HG02763 (cell line): Measurements from ENCODE around the gene NBAS.

ENCODE experiments used
- ATAC-seq: cut with Tn5 transposase; IDR thresholded peaks from one replicate; pipeline ENCODE4 v1.9.1; 2021; ENCODE audit warnings: mild to moderate bottlenecking, moderate library complexity; ENCODE audit not compliant: unreplicated experiment

Gene NBAS

DNA sequence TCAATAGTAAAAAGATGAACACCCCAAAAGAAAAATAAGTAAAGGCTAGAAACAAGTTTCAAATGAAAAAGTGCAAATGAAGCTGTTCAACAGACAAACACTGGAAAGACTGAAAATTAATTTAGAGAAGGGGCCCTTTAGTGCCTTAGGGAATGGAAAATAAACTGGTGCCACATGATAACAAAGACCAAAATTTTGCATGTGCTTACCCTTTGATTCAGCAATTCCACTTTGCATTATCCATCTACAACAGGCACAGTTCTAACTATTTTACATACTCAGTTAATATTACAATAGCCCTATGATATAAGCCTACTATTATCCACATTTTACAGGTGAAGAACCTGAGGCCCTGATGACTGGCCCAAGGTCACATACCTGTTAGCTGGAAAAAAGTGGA, 183.9 kb downstream of the NBAS start:
- ATAC-seq: no peak

DNA sequence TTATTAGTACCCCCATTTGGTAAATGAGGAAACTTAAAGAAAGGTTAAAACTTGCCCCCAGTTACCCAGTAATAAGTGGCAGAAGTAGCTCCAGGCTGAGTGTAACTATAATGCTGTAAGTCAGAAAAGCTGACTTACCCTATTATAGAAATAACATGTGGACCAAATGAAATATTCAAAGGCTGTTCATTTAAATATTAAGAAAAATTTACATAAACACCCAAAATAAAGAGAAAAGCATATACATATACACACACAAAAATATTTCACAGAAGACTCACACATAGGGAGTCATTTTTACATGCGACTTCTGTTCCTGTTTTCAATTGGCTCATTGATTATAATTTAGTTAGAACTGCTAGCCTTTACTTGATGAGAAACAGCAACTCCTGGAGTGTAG, 189.1 kb downstream of the NBAS start:
- no peak for ATAC-seq

DNA sequence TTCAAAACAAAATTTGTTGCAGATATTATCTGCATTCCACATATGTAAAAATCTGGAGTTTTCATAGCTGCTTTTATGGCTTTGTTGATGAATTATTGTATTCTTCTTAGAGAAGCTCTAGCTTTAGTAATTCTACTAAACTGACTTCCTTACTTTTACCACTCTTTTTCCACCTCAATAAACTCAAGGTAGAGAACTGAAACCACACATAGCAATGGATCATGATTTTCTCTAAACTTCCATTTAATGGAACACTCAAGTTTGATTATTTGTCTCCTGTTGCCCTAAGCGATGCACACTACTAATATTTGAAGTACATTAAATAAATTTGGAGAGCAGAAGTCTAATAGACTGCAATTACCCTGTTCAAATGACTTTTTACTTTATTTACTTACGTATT, 192.0 kb downstream of the NBAS start:
- ATAC-seq: no peak

DNA sequence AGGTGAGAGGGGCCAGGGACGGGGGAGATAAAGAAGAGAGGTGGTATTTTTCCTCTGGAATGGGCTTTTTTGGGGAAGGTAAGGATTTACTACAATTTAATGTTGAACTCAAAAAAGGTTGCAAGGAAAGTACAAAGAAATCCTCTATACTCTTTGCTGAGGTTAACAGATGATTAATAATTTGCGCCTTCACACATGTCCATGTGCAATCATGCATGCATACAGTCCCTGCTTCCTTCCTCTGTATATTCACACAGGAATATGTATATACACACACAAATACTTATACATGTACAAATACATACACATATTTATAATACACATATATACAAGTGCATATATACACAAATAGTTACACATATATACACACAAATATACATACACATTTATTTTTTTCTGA, 193.4 kb downstream of the NBAS start:
- ATAC-seq: no peak

DNA sequence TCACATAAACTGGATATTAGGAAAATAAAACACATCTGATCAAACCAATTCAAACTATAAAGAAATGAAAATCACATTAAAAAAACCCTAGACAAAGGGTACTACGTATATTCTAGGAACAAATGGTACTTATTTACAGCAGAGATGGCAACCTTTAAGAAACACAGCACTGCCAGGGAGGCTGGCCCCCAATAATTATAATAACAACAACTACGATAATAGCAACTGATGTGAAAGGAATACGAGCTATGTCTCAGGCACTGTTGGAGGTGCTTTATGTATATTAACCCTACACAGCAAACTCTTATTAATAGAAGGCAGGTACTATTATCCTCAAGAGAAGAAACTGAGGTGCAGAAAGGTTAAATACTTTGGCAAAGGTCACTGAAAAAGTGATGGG, 193.9 kb downstream of the NBAS start:
- no peak for ATAC-seq

DNA sequence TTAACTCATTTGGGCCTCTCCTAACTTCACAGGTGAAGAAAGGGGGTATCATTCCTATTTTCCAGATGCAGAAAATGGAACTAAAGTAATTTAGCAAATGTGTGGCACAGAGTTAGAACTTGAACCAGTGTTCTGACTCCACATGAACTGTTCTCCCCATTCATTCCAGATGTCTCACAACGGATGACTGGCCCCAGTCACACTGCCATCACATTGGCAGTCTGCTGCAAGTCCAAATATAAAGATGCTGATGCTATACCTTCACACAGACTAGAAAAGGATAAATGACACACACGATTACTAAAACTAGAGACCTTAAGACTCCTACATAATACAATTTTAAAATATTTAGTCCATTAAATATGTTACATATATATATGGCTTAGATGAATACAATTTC, 195.7 kb downstream of the NBAS start:
- no peak for ATAC-seq

DNA sequence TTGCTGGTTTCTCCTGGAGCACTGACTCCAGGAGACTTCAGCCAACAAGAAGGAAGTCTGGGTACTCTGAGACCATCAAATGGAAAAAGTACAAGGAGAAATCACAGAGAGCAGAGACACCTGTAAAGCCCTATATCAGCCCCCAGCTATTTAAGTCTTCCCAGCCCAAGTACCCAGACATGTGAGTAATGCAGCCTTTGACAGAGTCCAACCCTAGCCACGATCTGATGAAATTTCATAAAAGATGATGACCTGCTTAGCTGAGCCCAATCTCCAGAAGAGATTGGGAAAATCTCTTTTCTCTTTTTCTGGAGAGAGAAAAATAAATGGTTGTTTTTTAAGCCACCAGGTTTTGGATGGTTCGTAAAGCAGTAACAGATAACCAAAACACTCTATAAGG, 196.6 kb downstream of the NBAS start:
- no peak for ATAC-seq

DNA sequence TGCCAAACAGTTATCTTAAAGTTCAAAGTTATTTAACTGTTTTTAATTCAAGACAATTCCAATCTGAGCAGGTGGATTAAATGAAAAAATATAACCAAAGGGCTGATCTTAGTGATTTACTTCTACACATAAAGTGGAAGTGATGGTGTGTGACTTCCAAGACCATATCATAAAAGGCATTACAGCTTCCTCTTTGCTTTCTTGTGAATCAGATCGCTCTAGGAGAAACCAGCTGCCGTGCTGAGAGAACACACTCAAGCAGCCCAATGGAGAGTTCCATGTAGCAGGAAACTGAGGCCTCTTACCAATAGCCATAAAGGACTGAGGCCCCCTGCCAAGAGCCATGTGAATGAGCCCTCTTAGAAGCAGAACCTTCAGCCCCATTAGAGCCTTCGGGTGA, 197.4 kb downstream of the NBAS start:
- ATAC-seq: no peak

DNA sequence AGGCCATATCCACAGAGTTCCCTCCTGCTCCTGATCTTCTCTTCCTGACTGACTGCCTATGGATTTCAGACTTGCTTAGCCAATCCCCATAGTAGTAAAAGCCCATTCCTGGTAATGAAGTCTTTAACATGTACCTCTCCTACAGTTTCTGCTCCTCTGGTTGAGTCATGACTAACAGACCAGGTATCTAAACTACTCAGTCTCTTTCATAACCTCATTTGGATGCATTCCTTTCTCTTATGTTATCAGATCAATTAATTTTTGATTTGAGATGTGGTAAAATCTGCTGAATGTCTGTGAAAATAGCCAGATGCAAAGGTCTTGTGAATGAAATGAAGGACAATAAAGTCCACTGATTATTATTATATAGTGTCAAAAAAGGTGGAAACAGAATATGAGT, 198.0 kb downstream of the NBAS start:
- ATAC-seq: no peak

DNA sequence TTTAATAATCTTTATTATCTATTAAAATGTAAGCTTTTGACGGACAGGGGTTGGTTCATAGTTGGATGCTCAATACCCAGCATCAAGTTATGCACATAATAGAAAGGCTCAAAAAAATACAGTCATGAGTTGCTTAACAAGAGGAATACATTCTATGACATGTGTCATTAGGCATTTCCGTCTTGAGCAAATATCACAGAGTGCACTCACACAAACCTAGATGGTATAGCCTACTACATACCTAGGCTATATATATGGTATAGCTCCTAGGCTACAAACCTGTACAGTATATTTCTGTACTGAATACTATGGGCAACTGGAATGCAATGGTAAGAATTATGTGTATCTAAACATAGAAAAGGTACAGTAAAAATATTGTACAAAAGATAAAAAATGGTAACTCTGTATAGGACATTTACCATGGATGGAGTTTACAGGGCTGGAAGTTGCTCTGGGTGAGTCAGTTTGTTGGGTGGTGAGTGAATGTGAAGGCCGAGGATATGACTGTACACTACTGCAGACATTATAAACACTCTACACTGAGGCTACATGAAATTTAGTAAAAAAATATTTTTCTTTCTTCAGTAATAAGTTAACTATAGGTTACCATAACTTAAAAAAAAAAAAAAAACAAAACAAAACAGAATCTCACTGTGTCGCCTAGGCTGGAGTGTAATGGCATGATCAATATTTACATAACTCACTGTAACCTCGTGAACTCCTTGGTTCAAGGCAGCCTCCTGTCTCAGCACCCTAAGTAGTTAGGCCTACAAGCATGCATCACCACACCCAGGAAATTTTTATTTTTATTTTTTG, 201.2 kb downstream of the NBAS start:
- ATAC-seq: no peak

DNA sequence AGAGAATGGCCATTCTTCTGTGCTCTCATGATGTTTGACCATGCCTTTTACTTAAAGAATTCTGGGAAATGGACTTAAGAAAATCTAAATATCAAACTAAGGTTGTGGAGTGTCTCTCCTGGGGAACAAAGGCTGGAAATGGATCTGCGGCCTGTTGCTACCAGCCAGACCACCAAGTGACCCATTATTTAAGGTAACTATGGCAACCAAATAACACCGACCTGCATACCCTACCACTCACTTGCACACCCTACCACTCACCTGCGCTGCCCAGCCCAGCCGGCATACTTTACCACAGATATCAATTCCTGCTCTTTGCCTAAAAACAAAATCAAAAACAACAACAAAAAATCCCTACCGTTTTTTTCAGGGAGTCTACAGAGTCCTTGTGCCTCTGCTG, 203.2 kb downstream of the NBAS start:
- no peak for ATAC-seq

DNA sequence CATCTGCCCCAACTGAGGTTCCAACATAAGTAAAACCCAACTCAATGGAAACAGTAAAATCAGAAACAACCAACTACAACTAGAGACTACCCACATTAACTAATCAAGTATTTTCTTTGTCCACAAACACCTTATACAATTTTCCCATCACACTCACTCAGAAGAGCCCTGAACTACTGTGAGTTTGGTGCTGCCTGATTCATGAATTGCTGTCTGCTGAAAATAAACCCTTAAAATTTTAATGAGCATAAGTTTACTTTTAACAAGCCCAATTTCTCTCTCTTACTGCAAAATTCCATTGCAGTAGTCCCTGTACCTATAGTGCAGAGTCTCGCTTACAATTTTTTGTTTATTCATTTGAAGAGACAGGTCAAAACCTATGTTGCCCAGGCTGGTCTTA, 203.9 kb downstream of the NBAS start:
- ATAC-seq: no peak

DNA sequence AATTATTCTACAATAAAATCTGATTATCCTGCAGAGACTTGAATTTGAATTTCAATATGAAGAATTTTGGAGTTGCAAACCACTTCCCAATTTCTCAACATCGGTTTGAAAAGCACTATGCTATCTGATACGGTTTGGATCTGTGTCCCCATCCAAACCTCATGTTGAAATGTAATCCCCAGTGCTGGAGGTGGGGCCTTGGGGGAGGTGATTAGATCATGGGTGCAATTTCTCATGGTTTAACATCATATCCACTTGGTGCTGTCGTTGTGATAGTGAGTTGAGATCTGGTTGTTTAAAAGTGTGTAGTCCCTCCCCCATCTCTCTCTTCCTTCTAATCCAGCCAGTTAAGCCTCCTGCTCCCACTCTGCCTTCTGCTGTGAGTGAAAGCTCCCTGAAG, 205.7 kb downstream of the NBAS start:
- ATAC-seq: no peak

DNA sequence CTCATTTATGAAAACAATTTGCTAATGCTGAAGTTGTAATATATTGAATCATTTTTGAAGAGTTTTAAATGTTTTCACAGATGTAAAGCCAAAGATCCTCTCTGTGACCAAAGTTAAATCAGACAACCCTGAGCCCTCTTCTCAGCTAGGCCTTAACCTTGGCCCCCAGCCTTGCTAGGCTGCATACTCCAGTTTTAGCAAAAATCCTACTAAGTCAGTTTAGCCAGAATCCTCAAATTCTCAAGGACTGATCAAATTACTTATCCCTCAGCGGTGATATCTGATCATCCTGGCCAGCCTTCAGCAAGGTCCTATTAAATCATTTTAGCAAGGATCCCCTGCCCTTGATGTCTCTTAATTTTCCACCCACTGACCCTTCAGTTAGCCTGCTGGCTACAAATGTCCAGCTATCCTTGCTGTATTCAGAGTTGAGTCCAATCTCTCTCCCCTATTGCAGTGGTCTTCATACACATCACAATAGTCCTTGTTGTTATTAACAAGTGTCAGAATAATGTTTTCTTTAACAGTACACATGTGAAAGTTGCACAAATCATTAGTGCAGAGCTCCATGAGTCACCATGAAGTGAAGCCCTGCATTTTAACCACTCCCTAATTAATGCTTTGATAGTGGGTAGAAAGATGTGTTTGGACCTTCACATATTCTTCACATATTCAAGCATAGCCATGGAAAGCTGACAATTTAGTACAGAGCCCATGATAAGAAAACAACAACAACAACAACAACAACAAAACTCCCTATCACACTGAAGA, 206.4 kb downstream of the NBAS start:
- no peak for ATAC-seq

DNA sequence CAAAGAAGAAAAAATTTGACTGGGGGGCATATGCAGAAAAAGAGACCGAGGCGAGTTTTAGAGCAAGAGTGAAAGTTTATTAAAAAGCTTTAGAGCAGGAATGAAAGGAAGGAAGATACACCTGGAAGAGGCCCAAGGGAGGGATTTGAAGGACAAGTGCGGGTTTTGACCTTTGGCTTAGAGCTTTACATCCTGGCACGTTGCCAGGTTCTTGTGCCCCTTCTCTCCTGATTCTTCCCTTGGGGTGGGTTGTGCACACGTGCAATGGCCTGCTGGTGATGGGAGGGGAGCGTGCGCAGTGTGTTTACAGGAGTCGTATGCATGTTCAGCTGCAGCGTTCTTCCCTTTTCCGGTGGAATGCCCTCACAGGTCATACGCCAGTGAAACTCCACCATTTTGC, 208.8 kb downstream of the NBAS start:
- no peak for ATAC-seq

DNA sequence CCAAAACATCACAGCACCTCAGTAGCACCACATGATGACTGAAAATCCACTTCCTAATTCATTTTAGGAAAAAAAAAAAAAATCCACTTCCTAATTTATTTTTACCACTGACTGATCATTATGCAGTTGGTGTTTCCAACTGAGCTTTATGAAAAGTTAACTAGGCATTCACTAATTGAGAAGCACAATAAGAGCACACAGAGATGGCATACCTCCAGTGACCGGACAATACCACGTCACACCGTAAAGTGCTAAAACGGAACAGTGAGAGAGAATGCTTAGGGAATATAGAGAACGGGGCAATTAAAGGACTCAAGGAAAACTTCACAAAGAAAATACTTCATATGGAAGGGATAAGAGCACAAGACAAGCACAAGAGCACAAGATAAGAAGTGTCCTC, 212.5 kb downstream of the NBAS start:
- no peak for ATAC-seq

DNA sequence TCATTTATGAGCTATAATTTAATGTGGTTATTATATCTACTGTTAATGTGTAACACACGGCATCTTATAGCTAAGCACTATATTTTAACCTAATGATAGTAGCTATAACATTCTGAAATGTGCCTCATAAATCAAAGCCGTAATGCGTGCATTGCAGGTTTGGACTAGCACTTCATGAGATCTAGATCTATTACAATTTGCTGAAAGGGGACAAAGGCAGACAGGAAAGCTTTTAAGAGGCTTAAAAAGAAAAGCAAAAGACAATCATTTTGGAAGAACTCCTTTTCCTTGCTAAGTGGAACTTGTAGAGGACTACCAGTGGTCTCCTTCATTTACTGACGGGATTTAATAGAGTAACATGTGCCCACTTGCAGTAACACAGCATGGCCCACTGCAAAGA, 213.1 kb downstream of the NBAS start:
- no peak for ATAC-seq

DNA sequence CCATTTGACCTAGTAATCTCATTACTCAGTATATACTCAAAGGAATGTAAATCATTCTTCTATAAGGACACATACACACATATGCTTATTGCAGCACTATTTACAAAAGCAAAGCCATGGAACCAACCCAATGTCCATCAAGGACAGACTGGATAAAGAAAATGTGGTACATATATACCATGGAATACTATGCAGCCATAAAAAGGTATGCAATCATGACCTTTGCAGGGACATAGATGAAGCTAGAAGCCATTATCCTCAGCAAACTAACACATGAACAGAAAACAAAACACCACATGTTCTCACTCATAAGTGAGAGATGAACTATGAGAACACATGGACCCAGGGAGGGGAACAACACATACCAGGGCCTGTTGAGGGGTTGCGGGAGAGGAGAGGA, 214.5 kb downstream of the NBAS start:
- ATAC-seq: no peak

DNA sequence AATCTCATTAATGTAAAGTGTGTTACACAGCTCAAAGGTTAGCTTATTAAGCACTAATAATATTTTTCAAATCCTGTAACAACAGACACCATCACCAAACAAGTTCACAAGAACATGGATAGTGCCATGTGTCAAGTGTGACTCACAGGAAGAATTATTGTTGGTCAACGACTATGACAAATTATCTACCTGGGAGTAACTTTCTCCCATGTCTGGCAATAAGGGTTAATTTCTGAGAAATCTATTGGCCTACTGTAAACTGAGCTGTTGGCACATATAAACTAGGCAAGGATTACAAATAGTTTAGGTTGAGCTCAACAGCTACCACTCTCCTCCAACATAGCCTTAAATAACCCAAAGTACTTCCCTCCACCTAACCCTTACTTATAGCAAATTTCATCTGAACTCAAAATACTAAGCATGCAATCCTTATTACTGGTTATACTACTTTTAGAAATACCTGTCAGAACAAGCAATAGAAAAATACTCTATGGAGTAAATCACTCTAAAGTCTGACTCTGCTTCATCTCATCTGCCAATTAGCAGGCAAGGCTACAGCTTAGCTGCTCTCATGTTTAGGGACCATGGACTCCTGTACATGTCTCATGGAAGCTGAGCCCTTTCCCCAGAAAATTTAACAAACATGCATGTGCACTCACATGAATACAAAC, 223.0 kb downstream of the NBAS start:
- no peak for ATAC-seq

DNA sequence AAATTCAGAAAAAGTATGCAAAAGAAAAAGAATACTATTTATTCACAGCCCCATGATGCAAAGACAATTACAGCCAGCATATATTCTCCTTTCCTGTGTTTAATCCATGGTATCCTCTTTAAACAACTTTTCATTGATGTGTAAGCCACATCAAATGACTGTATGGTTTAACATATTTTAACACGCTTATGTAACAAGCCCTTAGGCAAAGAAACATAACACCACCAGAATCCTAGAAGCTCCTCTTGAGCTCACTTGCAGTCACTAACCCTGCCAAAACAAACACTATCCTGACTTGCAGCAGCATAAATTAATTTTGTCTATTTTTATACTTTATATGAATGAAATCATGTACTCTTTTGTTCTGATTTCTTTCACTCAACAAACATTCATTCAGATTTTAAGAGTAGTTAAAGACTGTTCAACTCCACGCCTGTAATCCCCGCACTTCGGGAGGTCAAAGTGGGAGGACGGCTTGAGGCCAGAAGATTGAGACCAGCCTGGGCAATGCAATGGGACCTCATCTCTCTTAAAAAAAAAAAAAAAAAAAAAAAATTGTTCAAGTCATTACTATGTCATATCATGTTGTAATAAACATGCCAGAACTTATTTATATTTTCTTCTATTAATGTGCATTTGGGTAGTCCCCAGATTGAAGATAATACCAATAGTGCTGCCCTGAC, 226.3 kb downstream of the NBAS start:
- ATAC-seq: no peak

DNA sequence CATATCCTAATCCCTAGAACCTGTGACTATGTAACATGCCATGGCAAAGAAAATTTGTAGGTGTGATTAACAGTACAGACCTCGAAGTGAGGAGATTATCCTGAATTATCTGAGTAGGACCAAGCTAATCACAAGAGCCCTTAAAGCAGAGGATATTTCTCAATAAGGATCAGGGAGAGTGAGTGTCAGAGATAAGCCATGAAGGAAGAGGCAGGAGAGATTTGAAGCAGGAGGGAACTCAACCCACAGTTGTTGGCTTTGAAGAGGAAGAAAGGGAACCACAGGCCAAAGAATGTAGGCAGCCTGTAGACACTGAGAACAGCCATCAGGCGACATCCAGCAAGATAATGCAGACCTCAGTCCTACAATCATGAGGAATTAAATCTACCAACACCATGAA, 229.3 kb downstream of the NBAS start:
- no peak for ATAC-seq
